ENCODE results near the gene PCED1B. TPM values are rescaled to one million over a fixed set of nuclear protein-coding genes. Genes with fewer than 3 reads are reported as not detected.

The PCED1B gene
- total RNA-seq, 1 experiment from 2014 or later: 0.86 TPM

DNA sequence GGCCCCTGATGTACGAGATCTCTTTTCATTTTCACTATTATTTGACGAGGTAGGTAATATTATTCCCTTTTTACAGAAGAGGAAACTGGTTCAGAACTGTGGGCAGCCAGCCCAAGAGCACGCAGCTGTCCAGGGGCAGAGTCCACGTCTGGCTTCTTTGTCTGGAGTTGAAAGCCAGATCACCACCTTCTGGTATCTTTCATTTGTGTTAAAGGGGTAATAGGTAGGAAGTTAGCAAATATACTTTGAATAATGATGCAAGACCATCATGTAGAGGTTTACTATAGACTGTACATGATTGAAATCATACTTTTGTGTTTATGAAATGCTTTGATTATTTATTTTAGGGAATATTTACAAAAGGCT is 144.4 kb downstream of the PCED1B start:
- H2AFZ ChIP-seq (ENCODE audit: low read depth, low read length, poor library complexity, severe bottlenecking): no peak overlapping the region

DNA sequence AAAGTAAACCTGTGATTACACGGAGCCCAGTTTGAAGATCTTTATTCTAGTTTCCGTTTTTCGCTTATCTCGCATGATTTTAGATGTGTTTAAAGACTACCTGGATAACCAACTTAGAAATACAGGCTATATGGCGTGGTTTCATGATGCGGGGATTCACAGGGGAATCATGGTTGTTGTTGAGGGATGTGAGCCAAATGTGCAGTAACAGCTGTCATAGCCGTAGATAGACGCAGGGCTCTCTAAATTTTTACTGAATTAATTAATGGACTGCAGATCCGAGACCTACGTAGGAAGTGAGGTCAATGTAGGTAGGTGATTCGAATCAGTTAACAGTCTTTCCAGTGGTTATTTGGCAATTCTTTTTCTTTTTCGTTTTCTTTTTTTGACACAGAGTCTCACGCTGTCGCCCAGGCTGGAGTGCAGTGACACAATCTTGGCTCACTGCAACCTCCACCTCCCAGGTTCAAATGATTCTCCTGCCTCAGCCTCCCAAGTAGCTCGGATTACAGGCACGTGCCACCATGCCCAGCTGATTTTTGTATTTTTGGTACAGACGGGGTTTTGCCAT is 145.2 kb downstream of the PCED1B start:
- Histone ChIP-seq H3K36me3 (ENCODE audit: control insufficient read depth in 1 of 2, insufficient read depth in 2 of 2, low read length in 2 of 2) (no peaks in the 10 kb centered on the region), H3K4me1 (ENCODE audit: control insufficient read depth in 1 of 2, insufficient read depth in 2 of 2, low read length in 2 of 2) (peaks cover 0 to 5% of the 10 kb centered on the region in 2 experiments; a peak in 2 of 4 replicates), H3K9me2 (ENCODE audit: insufficient read depth) (no peaks in the 10 kb centered on the region), H3K27ac (ENCODE audit: low read depth, low read length) (no peak overlapping the region), H3K4me3 (replicated peaks in 1 of 2; ENCODE audit: low read depth in 1 of 2, low read length in 2 of 2) (no peak overlapping the region), H3K27me3 (ENCODE audit: insufficient read depth, low read length) (no peaks in the 10 kb centered on the region), H3K9me3 (ENCODE audit: control insufficient read depth in 1 of 2, insufficient read depth in 1 of 2, low read depth in 1 of 2, low read length in 2 of 2) (no peaks in the 10 kb centered on the region), H3K4me2 (ENCODE audit: low read length) (no peak overlapping the region), H2AFZ (ENCODE audit: low read depth, low read length, poor library complexity, severe bottlenecking) (no peak overlapping the region), H4K20me1 (ENCODE audit: insufficient read depth) (no peaks in the 10 kb centered on the region), H3K9ac (ENCODE audit: low read length) (no peak overlapping the region), H3K79me2 (ENCODE audit: insufficient read depth, low read length) (no peaks in the 10 kb centered on the region)
- intact Hi-C loops (cut with micrococcal nuclease): no loop called here
- ChIA-PET RAD21 (ENCODE audit: low non-redundant PET in 1 of 2, low total read pairs in 2 of 2, uncharacterized antibody in 2 of 2, unreplicated experiment in 2 of 2) (no interaction called here), POLR2A (no interaction called here), CTCF (no interaction called here)
- BruUV-seq (replicated peaks): no TSS peak
- no peak for ATAC-seq
- TF ChIP-seq SRF (IDR thresholded peaks at IDR 0.05; ENCODE audit: low read depth): no peak
- no peak for TF ChIP-seq ZNF274 (IDR thresholded peaks at IDR 0.05; ENCODE audit: low read depth, low read length)
- no peak for TF ChIP-seq ELF1 (IDR thresholded peaks at IDR 0.05; ENCODE audit: borderline replicate concordance, low read depth)
- DNase-seq (ENCODE audit: low read depth, low spot score): no peak

More for the DNA sequence above, 144.4 kb downstream of the PCED1B start:
- Histone ChIP-seq H3K27me3 (ENCODE audit: insufficient read depth, low read length) (no peaks in the 10 kb centered on the region), H3K79me2 (ENCODE audit: insufficient read depth, low read length) (no peaks in the 10 kb centered on the region), H3K9me3 (ENCODE audit: control insufficient read depth in 1 of 2, insufficient read depth in 1 of 2, low read depth in 1 of 2, low read length in 2 of 2) (no peaks in the 10 kb centered on the region), H3K9me2 (ENCODE audit: insufficient read depth) (no peaks in the 10 kb centered on the region), H3K4me2 (ENCODE audit: low read length) (no peak overlapping the region), H3K27ac (ENCODE audit: low read depth, low read length) (no peak overlapping the region), H3K36me3 (ENCODE audit: control insufficient read depth in 1 of 2, insufficient read depth in 2 of 2, low read length in 2 of 2) (no peaks in the 10 kb centered on the region), H4K20me1 (ENCODE audit: insufficient read depth) (no peaks in the 10 kb centered on the region), H3K4me1 (ENCODE audit: control insufficient read depth in 1 of 2, insufficient read depth in 2 of 2, low read length in 2 of 2) (peaks cover 6 to 11% of the 10 kb centered on the region in 2 experiments; a peak in 3 of 4 replicates), H3K4me3 (replicated peaks in 1 of 2; ENCODE audit: low read depth in 1 of 2, low read length in 2 of 2) (no peak overlapping the region), H3K9ac (ENCODE audit: low read length) (no peak overlapping the region)
- ChIA-PET RAD21 (ENCODE audit: low non-redundant PET in 1 of 2, low total read pairs in 2 of 2, uncharacterized antibody in 2 of 2, unreplicated experiment in 2 of 2) (no interaction called here), CTCF (no interaction called here), POLR2A (no interaction called here)
- TF ChIP-seq SP1 (IDR thresholded peaks at IDR 0.05; ENCODE audit: low read depth) (no peak), EZH2 (IDR thresholded peaks at IDR 0.05) (no peak), POLR2AphosphoS5 (IDR thresholded peaks at IDR 0.05; ENCODE audit: low read depth, low read length) (no peak), YY1 (IDR thresholded peaks at IDR 0.05; ENCODE audit: extremely low read depth, insufficient replicate concordance, low read depth, low read length) (no peak), EGR1 (IDR thresholded peaks at IDR 0.05; ENCODE audit: low read depth) (no peak), JUND (IDR thresholded peaks at IDR 0.05) (no peak), ZFX (IDR thresholded peaks at IDR 0.05) (no peak), CBX3 (IDR thresholded peaks at IDR 0.05; ENCODE audit: low read depth) (no peak), SRF (IDR thresholded peaks at IDR 0.05; ENCODE audit: low read depth) (no peak)
- TF ChIP-seq, protein P1, sequence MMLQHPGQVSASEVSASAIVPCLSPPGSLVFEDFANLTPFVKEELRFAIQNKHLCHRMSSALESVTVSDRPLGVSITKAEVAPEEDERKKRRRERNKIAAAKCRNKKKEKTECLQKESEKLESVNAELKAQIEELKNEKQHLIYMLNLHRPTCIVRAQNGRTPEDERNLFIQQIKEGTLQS (IDR thresholded peaks at IDR 0.05): no peak
- intact Hi-C loops (cut with micrococcal nuclease): no loop called here
- ATAC-seq (no peak), DNase-seq (ENCODE audit: low read depth, low spot score) (no peak)
- BruUV-seq (replicated peaks): no TSS peak

Measured in HCT116 (cell line).